Thoracic aorta (tissue), 2 donors: ENCODE data around the gene TANK. TPM values are rescaled to one million over a fixed set of nuclear protein-coding genes. Genes with fewer than 3 reads are reported as not detected.
"Not testable (repeated sequence)": the region's sequence is repeated elsewhere in the genome, so short reads cannot be mapped to it uniquely, and the experiment has no call there.

Source experiments
- ATAC-seq: fragments of 150-250 bp; one replicate; pipeline ENCODE4 v1.8.0; 2017; ENCODE audit warnings: low read depth; ENCODE audit not compliant: insufficient number of reproducible peaks, low FRiP score
- DNase-seq: peaks from one replicate; pipeline ENCODE4 v3.0.0-alpha.2; 2020; ENCODE audit warnings: low spot score
- H3K27ac ChIP-seq, 2 donors: fragments of 200-600 bp; sonication (generic); 1 replicate in 1 of 2; 2 replicates in 1 of 2; pipeline ENCODE4 v1.5.1; 2016; ENCODE audit warnings: mild to moderate bottlenecking in 2 of 2, moderate library complexity in 2 of 2
- H3K27me3 ChIP-seq: fragments of 200-600 bp; sonication (generic); replicated peaks from 2 replicates; pipeline ENCODE4 v1.6.0; 2016; ENCODE audit warnings: mild to moderate bottlenecking; ENCODE audit not compliant: insufficient read depth
- H3K36me3 ChIP-seq: fragments of 200-600 bp; sonication (generic); one replicate; pipeline ENCODE4 v1.5.1; 2016
- H3K4me1 ChIP-seq, 2 donors: fragments of 200-600 bp; sonication (generic); 1 replicate in 1 of 2; 2 replicates in 1 of 2; pipeline versions ENCODE4 v1.5.1 to v1.6.0; 2016; ENCODE audit warnings: low read depth in 2 of 2, mild to moderate bottlenecking in 1 of 2; ENCODE audit not compliant: control insufficient read depth in 1 of 2
- H3K4me3 ChIP-seq: fragments of 200-600 bp; sonication (generic); 2 replicates; pipeline ENCODE4 v1.5.1; 2016; ENCODE audit warnings: mild to moderate bottlenecking
- H3K9me3 ChIP-seq: fragments of 200-600 bp; sonication (generic); 2 replicates; pipeline ENCODE4 v1.5.1; 2016
- CTCF ChIP-seq: fragments of 200-600 bp; sonication (generic); IDR thresholded peaks from one replicate; pipeline ENCODE4 v1.5.1; 2019; ENCODE audit warnings: antibody characterized with exemption
- total RNA-seq, 2 donors: library from RNA; depleted of rRNA; stranded (reverse); fragments of >200 nt; gene quantifications; one replicate each; pipeline versions ENCODE4 v1.1.0 to v1.2.3, GENCODE V29; 2016

Gene TANK
- total RNA-seq, 2 donors from 2014 or later, result 59.2 to 86.8 TPM

GRCh38 chr2:161265874-161266273 is 105.6 kb downstream of the TANK start:
- no peak for ATAC-seq
- no peaks in the 10 kb centered on the region for H3K9me3 ChIP-seq
- H3K4me3 ChIP-seq, result no peak overlapping the region

GRCh38 chr2:161269111-161269510 is 108.9 kb downstream of the TANK start:
- TF ChIP-seq CTCF, result no peak

More at GRCh38 chr2:161265874-161266273, 105.6 kb downstream of the TANK start:
- H3K27ac ChIP-seq, result no peak overlapping the region
- no peak for TF ChIP-seq CTCF
- H3K4me1 ChIP-seq, result no peaks in the 10 kb centered on the region
- H3K27me3 ChIP-seq, result no peaks in the 10 kb centered on the region
- no peaks in the 10 kb centered on the region for H3K36me3 ChIP-seq
- DNase-seq, result no peak

GRCh38 chr2:161273038-161273760 is 113.0 kb downstream of the TANK start:
- H3K4me1 ChIP-seq, result no peaks in the 10 kb centered on the region
- no peaks in the 10 kb centered on the region for H3K9me3 ChIP-seq
- TF ChIP-seq CTCF, result peak; percentile 66
- DNase-seq (no peak), ATAC-seq (no peak)
- H3K4me3 ChIP-seq, result no peak overlapping the region
- no peaks in the 10 kb centered on the region for H3K27me3 ChIP-seq
- H3K36me3 ChIP-seq, result no peaks in the 10 kb centered on the region
- H3K27ac ChIP-seq, result no peak overlapping the region

More at GRCh38 chr2:161269111-161269510, 108.9 kb downstream of the TANK start:
- no peaks in the 10 kb centered on the region for H3K27me3 ChIP-seq
- no peak overlapping the region for H3K27ac ChIP-seq
- H3K36me3 ChIP-seq, result no peaks in the 10 kb centered on the region
- ATAC-seq, result no peak
- no peak for DNase-seq
- no peaks in the 10 kb centered on the region for H3K9me3 ChIP-seq
- no peak overlapping the region for H3K4me3 ChIP-seq
- H3K4me1 ChIP-seq, result no peaks in the 10 kb centered on the region

- H3K9me3 ChIP-seq, DNase-seq, H3K27ac ChIP-seq, H3K27me3 ChIP-seq, H3K4me3 ChIP-seq, ATAC-seq, H3K4me1 ChIP-seq, H3K36me3 ChIP-seq: not testable (repeated sequence)
Measured at GRCh38 chr2:161278564-161279229, 118.5 kb downstream of the TANK start.

GRCh38 chr2:161279230-161279815 is 119.1 kb downstream of the TANK start:
- not testable (repeated sequence) for H3K4me3 ChIP-seq, DNase-seq, H3K36me3 ChIP-seq, H3K27ac ChIP-seq, H3K27me3 ChIP-seq, H3K9me3 ChIP-seq, H3K4me1 ChIP-seq, ATAC-seq

- DNase-seq, result peak; percentile 61
Measured at GRCh38 chr2:161280906-161281323, 120.7 kb downstream of the TANK start.

GRCh38 chr2:161281615-161282310 is 121.5 kb downstream of the TANK start:
- not testable (repeated sequence) for ATAC-seq, H3K4me3 ChIP-seq

More at GRCh38 chr2:161280906-161281323, 120.7 kb downstream of the TANK start:
- H3K4me3 ChIP-seq, H3K9me3 ChIP-seq, H3K27ac ChIP-seq, H3K27me3 ChIP-seq, ATAC-seq, H3K4me1 ChIP-seq, H3K36me3 ChIP-seq: not testable (repeated sequence)

GRCh38 chr2:161282311-161282644 is 122.0 kb downstream of the TANK start:
- not testable (repeated sequence) for H3K27ac ChIP-seq, ATAC-seq, DNase-seq, H3K27me3 ChIP-seq, H3K36me3 ChIP-seq, H3K4me1 ChIP-seq, H3K4me3 ChIP-seq, H3K9me3 ChIP-seq

More at GRCh38 chr2:161281615-161282310, 121.5 kb downstream of the TANK start:
- not testable (repeated sequence) for H3K4me1 ChIP-seq, H3K27me3 ChIP-seq, H3K27ac ChIP-seq, H3K36me3 ChIP-seq, DNase-seq, H3K9me3 ChIP-seq
